GM23338 (cell line): ENCODE results near the gene GATA1. TPM values are rescaled to one million over a fixed set of nuclear protein-coding genes. Genes with fewer than 3 reads are reported as not detected.

ENCODE experiments used
- ATAC-seq: fragments of 200-7000 bp; cut with Tn5 transposase; 3 replicates; pipeline ENCODE4 v1.9.1; 2020
- DNase-seq: peaks from one replicate; pipeline ENCODE4 v3.0.0-alpha.2; 2015; ENCODE audit warnings: low spot score
- H2AFZ ChIP-seq: fragments of 200-600 bp; sonication (generic); 2 replicates; pipeline ENCODE4 v1.8.0; 2016; ENCODE audit warnings: antibody characterized with exemption, mild to moderate bottlenecking, moderate library complexity
- H3F3A ChIP-seq: fragments of 200-600 bp; sonication (generic); replicated peaks from 2 replicates; pipeline ENCODE4 v1.8.0; 2017; ENCODE audit warnings: antibody characterized with exemption, mixed run types, low read depth
- H3K27ac ChIP-seq: fragments of 200-600 bp; sonication (generic); 2 replicates; pipeline ENCODE4 v1.6.1; 2016; ENCODE audit warnings: low read depth
- H3K27me3 ChIP-seq: fragments of 200-600 bp; sonication (generic); 2 replicates; pipeline ENCODE4 v1.8.0; 2016; ENCODE audit warnings: mild to moderate bottlenecking, mixed run types, moderate library complexity; ENCODE audit not compliant: insufficient read depth
- H3K36me3 ChIP-seq: fragments of 200-600 bp; sonication (generic); 2 replicates; pipeline ENCODE4 v1.8.0; 2016; ENCODE audit warnings: mild to moderate bottlenecking; ENCODE audit not compliant: insufficient read depth
- H3K4me1 ChIP-seq: fragments of 200-600 bp; sonication (generic); 2 replicates; pipeline ENCODE4 v1.8.0; 2016; ENCODE audit warnings: mild to moderate bottlenecking, moderate library complexity; ENCODE audit not compliant: insufficient read depth
- H3K4me2 ChIP-seq: fragments of 200-600 bp; sonication (generic); 2 replicates; pipeline ENCODE4 v1.7.1; 2017; ENCODE audit warnings: mixed run types
- H3K4me3 ChIP-seq: fragments of 200-600 bp; sonication (generic); 2 replicates; pipeline ENCODE4 v1.6.1; 2016; ENCODE audit warnings: mixed run types
- H3K79me2 ChIP-seq: fragments of 200-600 bp; sonication (generic); replicated peaks from 2 replicates; pipeline ENCODE4 v1.8.0; 2017; ENCODE audit warnings: mild to moderate bottlenecking; ENCODE audit not compliant: insufficient read depth
- H3K9me2 ChIP-seq: fragments of 200-600 bp; sonication (generic); 2 replicates; pipeline ENCODE4 v1.8.0; 2017; ENCODE audit not compliant: insufficient read depth
- H4K20me1 ChIP-seq: fragments of 200-600 bp; sonication (generic); replicated peaks from 2 replicates; pipeline ENCODE4 v1.8.0; 2017; ENCODE audit warnings: mild to moderate bottlenecking; ENCODE audit not compliant: insufficient read depth
- H3K27ac Mint-ChIP-seq: 2 replicates; pipeline ENCODE4 v1.8.0; 2020; ENCODE audit warnings: inconsistent platforms, mild to moderate bottlenecking, moderate library complexity, mixed read lengths
- H3K27me3 Mint-ChIP-seq: 3 replicates; pipeline ENCODE4 v1.8.0; 2022; ENCODE audit warnings: low read depth, mild to moderate bottlenecking, moderate library complexity, mixed read lengths, inconsistent platforms; ENCODE audit not compliant: insufficient read depth, poor library complexity
- H3K36me3 Mint-ChIP-seq: 3 replicates; pipeline ENCODE4 v1.8.0; 2021; ENCODE audit warnings: low read depth, mild to moderate bottlenecking, inconsistent platforms, moderate library complexity, mixed read lengths
- H3K4me1 Mint-ChIP-seq: 3 replicates; pipeline ENCODE4 v1.8.0; 2020; ENCODE audit warnings: mild to moderate bottlenecking, inconsistent platforms, mixed read lengths
- H3K4me3 Mint-ChIP-seq: 3 replicates; pipeline ENCODE4 v1.8.0; 2021; ENCODE audit warnings: moderate library complexity, mild to moderate bottlenecking, inconsistent platforms, mixed read lengths
- H3K9me3 Mint-ChIP-seq: 3 replicates; pipeline ENCODE4 v1.8.0; 2020; ENCODE audit warnings: moderate library complexity, mild to moderate bottlenecking, inconsistent platforms, mixed read lengths
- CREB1 ChIP-seq: fragments of 250-450 bp; sonication (Bioruptor Pico); IDR thresholded peaks from 2 replicates; pipeline ENCODE4 v1.5.0; 2020; ENCODE audit warnings: low read depth, mild to moderate bottlenecking, moderate library complexity
- EZH2phosphoT487 ChIP-seq: fragments of 200-600 bp; sonication (generic); IDR thresholded peaks from one replicate; pipeline ENCODE4 v1.8.1; 2018; ENCODE audit warnings: antibody characterized with exemption; ENCODE audit not compliant: unreplicated experiment
- JUNB ChIP-seq: IDR thresholded peaks from one replicate; pipeline ENCODE4 v1.6.1; 2016; ENCODE audit warnings: antibody characterized with exemption; ENCODE audit not compliant: unreplicated experiment
- NANOG ChIP-seq: IDR thresholded peaks from 2 replicates; pipeline ENCODE4 v1.6.1; 2016; ENCODE audit warnings: antibody characterized with exemption, borderline replicate concordance
- POLR2AphosphoS5 ChIP-seq: IDR thresholded peaks from 2 replicates; pipeline ENCODE4 v1.6.1; 2016; ENCODE audit warnings: antibody characterized with exemption, low read depth
- STAT1 ChIP-seq: IDR thresholded peaks from one replicate; pipeline ENCODE4 v1.6.1; 2016; ENCODE audit warnings: antibody characterized with exemption; ENCODE audit not compliant: unreplicated experiment
- ZNF114 ChIP-seq: fragments of 250-450 bp; sonication (Bioruptor Pico); IDR thresholded peaks from 2 replicates; pipeline ENCODE4 v1.5.0; 2020; ENCODE audit warnings: mild to moderate bottlenecking, moderate library complexity
- ZNF331 ChIP-seq: fragments of 250-450 bp; sonication (Bioruptor Pico); IDR thresholded peaks from 2 replicates; pipeline ENCODE4 v1.5.0; 2020; ENCODE audit warnings: low read depth, mild to moderate bottlenecking, moderate library complexity
- polyA plus RNA-seq: library from polyadenylated mRNA; unstranded; fragments of >200 nt; fragmentation: Nextera tagmentation; extraction: Ambion mirVana; gene quantifications from 2 replicates; pipeline ENCODE4 v1.2.1, GENCODE V29; 2016
- total RNA-seq: library from RNA; depleted of rRNA; stranded (reverse); fragments of >200 nt; shearing (Covaris generic); gene quantifications from 2 replicates; pipeline ENCODE4 v1.2.3, GENCODE V29; 2014
- TF ChIP-seq, protein P1 (sequence below): IDR thresholded peaks from 2 replicates; pipeline ENCODE4 v1.6.1; 2016; ENCODE audit warnings: antibody characterized with exemption
- TF ChIP-seq, protein P2 (sequence below), 2 experiments: fragments of 200-600 bp in 1 of 2; sonication (generic) in 1 of 2; conservative IDR thresholded peaks; 2 replicates each; pipeline versions ENCODE4 v1.5.1 to v1.6.1; 2016 to 2017; ENCODE audit warnings: antibody characterized with exemption in 2 of 2, low read depth in 2 of 2, mild to moderate bottlenecking in 2 of 2, moderate library complexity in 1 of 2

Gene GATA1
- total and polyA plus RNA-seq, 2 experiments from 2014 or later, result not detected

DNA sequence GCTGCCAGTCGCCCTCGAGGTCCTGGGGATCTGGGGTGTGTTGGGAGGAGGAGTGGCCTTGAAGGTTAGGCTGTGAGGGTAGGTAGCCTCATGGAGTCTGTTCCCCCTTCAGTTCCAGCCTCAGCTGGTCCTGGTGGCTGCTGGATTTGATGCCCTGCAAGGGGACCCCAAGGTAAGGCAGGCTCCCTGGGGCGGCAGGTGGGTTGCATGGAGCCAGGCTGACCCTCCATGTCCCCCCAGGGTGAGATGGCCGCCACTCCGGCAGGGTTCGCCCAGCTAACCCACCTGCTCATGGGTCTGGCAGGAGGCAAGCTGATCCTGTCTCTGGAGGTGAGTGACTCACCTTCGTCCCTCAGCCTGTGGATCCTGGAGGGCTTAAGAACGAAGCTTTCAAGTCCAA lies 28.3 kb downstream of the GATA1 start (continued):
- TF ChIP-seq, protein P1, sequence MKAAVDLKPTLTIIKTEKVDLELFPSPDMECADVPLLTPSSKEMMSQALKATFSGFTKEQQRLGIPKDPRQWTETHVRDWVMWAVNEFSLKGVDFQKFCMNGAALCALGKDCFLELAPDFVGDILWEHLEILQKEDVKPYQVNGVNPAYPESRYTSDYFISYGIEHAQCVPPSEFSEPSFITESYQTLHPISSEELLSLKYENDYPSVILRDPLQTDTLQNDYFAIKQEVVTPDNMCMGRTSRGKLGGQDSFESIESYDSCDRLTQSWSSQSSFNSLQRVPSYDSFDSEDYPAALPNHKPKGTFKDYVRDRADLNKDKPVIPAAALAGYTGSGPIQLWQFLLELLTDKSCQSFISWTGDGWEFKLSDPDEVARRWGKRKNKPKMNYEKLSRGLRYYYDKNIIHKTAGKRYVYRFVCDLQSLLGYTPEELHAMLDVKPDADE, result no peak

DNA sequence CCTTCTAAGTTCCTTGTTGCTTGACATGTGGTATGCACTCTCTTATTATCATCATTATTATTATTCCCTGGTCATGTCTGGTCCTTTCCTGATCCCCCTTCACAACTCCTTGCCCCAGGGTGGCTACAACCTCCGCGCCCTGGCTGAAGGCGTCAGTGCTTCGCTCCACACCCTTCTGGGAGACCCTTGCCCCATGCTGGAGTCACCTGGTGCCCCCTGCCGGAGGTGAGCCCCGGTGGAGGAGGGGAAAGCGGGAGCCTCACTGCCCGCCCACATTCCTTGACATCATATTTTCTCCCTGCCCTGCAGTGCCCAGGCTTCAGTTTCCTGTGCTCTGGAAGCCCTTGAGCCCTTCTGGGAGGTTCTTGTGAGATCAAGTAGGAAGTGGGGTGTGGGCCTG lies 28.9 kb downstream of the GATA1 start:
- ATAC-seq, result no peak
- no peaks in the 10 kb centered on the region for H3K36me3 ChIP-seq
- no peak overlapping the region for H3K27ac ChIP-seq
- H3K4me2 ChIP-seq, result no peak overlapping the region
- no peaks in the 10 kb centered on the region for H3K4me1 Mint-ChIP-seq
- H3K9me3 Mint-ChIP-seq, result no peaks in the 10 kb centered on the region
- no peak for DNase-seq
- H4K20me1 ChIP-seq, result no peaks in the 10 kb centered on the region
- no peak for TF ChIP-seq NANOG
- TF ChIP-seq POLR2AphosphoS5, result no peak
- TF ChIP-seq STAT1, result no peak
- TF ChIP-seq, protein P2, sequence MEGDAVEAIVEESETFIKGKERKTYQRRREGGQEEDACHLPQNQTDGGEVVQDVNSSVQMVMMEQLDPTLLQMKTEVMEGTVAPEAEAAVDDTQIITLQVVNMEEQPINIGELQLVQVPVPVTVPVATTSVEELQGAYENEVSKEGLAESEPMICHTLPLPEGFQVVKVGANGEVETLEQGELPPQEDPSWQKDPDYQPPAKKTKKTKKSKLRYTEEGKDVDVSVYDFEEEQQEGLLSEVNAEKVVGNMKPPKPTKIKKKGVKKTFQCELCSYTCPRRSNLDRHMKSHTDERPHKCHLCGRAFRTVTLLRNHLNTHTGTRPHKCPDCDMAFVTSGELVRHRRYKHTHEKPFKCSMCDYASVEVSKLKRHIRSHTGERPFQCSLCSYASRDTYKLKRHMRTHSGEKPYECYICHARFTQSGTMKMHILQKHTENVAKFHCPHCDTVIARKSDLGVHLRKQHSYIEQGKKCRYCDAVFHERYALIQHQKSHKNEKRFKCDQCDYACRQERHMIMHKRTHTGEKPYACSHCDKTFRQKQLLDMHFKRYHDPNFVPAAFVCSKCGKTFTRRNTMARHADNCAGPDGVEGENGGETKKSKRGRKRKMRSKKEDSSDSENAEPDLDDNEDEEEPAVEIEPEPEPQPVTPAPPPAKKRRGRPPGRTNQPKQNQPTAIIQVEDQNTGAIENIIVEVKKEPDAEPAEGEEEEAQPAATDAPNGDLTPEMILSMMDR (conservative IDR thresholded peaks at IDR 0.05; ENCODE audit: low read depth in 2 of 2), result no peak
- TF ChIP-seq, protein P1, result no peak
- no peak for TF ChIP-seq CREB1 (CRISPR knock-in tag)
- no peak for TF ChIP-seq EZH2phosphoT487
- TF ChIP-seq JUNB, result no peak
- no peaks in the 10 kb centered on the region for H3F3A ChIP-seq
- no peaks in the 10 kb centered on the region for H3K9me2 ChIP-seq
- no peaks in the 10 kb centered on the region for H3K27me3 ChIP-seq
- no peak overlapping the region for H2AFZ ChIP-seq
- H3K27ac Mint-ChIP-seq, result no peak overlapping the region
- no peaks in the 10 kb centered on the region for H3K27me3 Mint-ChIP-seq
- H3K36me3 Mint-ChIP-seq, result peaks cover 7% of the 10 kb centered on the region; the same call in 2 of the 3 replicates
- H3K4me3 ChIP-seq, result no peak overlapping the region
- H3K4me3 Mint-ChIP-seq, result no peak overlapping the region
- H3K79me2 ChIP-seq, result no peaks in the 10 kb centered on the region
- H3K4me1 ChIP-seq, result no peaks in the 10 kb centered on the region

DNA sequence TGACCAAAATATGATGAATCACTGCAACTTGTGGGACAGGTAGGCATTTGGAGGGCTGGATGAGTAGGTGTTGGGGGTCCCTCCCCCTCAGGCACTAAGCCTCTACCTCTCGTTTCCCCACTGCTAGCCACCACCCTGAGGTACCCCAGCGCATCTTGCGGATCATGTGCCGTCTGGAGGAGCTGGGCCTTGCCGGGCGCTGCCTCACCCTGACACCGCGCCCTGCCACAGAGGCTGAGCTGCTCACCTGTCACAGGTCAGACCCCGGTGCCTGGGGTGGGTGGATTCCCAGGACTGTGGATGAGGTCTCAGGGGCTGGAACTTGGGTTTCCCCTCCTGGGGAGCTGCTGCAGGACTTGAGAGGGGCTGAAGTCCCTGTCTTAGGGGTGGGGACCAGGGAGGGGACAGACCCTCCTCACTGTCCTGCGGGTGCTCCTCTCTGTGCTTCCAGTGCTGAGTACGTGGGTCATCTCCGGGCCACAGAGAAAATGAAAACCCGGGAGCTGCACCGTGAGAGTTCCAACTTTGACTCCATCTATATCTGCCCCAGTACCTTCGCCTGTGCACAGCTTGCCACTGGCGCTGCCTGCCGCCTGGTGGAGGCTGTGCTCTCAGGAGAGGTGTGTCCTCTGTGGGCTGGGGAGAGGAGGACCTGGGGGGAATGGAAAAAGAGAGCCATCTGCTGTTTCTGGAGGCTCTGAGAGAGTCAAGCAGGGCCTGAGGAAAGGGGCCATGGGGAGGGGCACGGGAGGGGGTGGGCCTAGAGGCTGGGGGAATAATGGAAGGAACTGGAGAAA lies 29.8 kb downstream of the GATA1 start:
- H3K79me2 ChIP-seq, result no peaks in the 10 kb centered on the region
- no peaks in the 10 kb centered on the region for H3K27me3 Mint-ChIP-seq
- ATAC-seq, result no peak
- H3K36me3 Mint-ChIP-seq, result peaks cover 7% of the 10 kb centered on the region; the same call in 2 of the 3 replicates
- no peaks in the 10 kb centered on the region for H3K9me2 ChIP-seq
- no peaks in the 10 kb centered on the region for H4K20me1 ChIP-seq
- H3K27me3 ChIP-seq, result no peaks in the 10 kb centered on the region
- DNase-seq, result no peak
- H3K27ac ChIP-seq, result no peak overlapping the region
- H3K27ac Mint-ChIP-seq, result no peak overlapping the region
- H3K36me3 ChIP-seq, result no peaks in the 10 kb centered on the region
- H3K4me1 Mint-ChIP-seq, result no peaks in the 10 kb centered on the region
- H3F3A ChIP-seq, result no peaks in the 10 kb centered on the region
- no peaks in the 10 kb centered on the region for H3K4me1 ChIP-seq
- H2AFZ ChIP-seq, result no peak overlapping the region
- no peak overlapping the region for H3K4me2 ChIP-seq
- no peak overlapping the region for H3K4me3 Mint-ChIP-seq
- no peaks in the 10 kb centered on the region for H3K9me3 Mint-ChIP-seq
- H3K4me3 ChIP-seq, result no peak overlapping the region
- TF ChIP-seq STAT1 (no peak), ZNF331 (no peak), ZNF114 (CRISPR knock-in tag) (no peak)
